ENCODE measurements around the gene SESN1.
A peak's percentile ranks its signal among the peaks of the same experiment; 100 is the strongest.

Gene SESN1

GRCh38 chr6:108958900-108959770 lies 135.5 kb downstream of the SESN1 start:
- Histone ChIP-seq H3K27me3 (ENCODE audit: insufficient read depth, poor library complexity, severe bottlenecking) (no peaks in the 10 kb centered on the region), H3K4me3 (replicated peaks; ENCODE audit: insufficient read depth, low read length) (no peak overlapping the region), H3K27ac (replicated peaks) (peak overlapping the region; percentile 38)
- TF ChIP-seq CTCF (IDR thresholded peaks at IDR 0.05; ENCODE audit: insufficient read depth, low read length) = no peak
- peak; percentile 85 for TF ChIP-seq SPI1 (IDR thresholded peaks at IDR 0.05; ENCODE audit: borderline replicate concordance, low read depth)
- DNase-seq (ENCODE audit: low read depth in 1 of 2, low spot score in 1 of 2) = peak in 1 of 2 experiments; percentile 39

GRCh38 chr6:108957221-108957620 lies 137.4 kb downstream of the SESN1 start:
- no peaks in the 10 kb centered on the region for H3K27me3 ChIP-seq (ENCODE audit: insufficient read depth, poor library complexity, severe bottlenecking)
- no peak overlapping the region for H3K27ac ChIP-seq (replicated peaks)
- no peak overlapping the region for H3K4me3 ChIP-seq (replicated peaks; ENCODE audit: insufficient read depth, low read length)
- DNase-seq (ENCODE audit: low read depth in 1 of 2, low spot score in 1 of 2) = no peak
- no peak for TF ChIP-seq SPI1 (IDR thresholded peaks at IDR 0.05; ENCODE audit: borderline replicate concordance, low read depth)
- no peak for TF ChIP-seq POLR2AphosphoS5 (IDR thresholded peaks at IDR 0.05; ENCODE audit: low read depth)
- TF ChIP-seq CTCF (IDR thresholded peaks at IDR 0.05; ENCODE audit: insufficient read depth, low read length) = no peak
- no peak for TF ChIP-seq REST (IDR thresholded peaks at IDR 0.05; ENCODE audit: insufficient replicate concordance, low read depth)
- no peak for TF ChIP-seq GABPA (IDR thresholded peaks at IDR 0.05; ENCODE audit: low read depth)

- no peak for TF ChIP-seq CTCF (IDR thresholded peaks at IDR 0.05; ENCODE audit: insufficient read depth, low read length)
- TF ChIP-seq GABPA (IDR thresholded peaks at IDR 0.05; ENCODE audit: low read depth) = no peak
- no peak for TF ChIP-seq POLR2AphosphoS5 (IDR thresholded peaks at IDR 0.05; ENCODE audit: low read depth)
- no peak for TF ChIP-seq REST (IDR thresholded peaks at IDR 0.05; ENCODE audit: insufficient replicate concordance, low read depth)
- no peak for TF ChIP-seq SPI1 (IDR thresholded peaks at IDR 0.05; ENCODE audit: borderline replicate concordance, low read depth)
- no peak for DNase-seq (ENCODE audit: low read depth in 1 of 2, low spot score in 1 of 2)
- H3K27me3 ChIP-seq (ENCODE audit: insufficient read depth, poor library complexity, severe bottlenecking) = no peaks in the 10 kb centered on the region
- H3K27ac ChIP-seq (replicated peaks) = no peak overlapping the region
- no peak overlapping the region for H3K4me3 ChIP-seq (replicated peaks; ENCODE audit: insufficient read depth, low read length)
Observed at GRCh38 chr6:108955329-108955949, 139.2 kb downstream of the SESN1 start.

Data from HL-60 (cell line).